Astrocyte of the spinal cord (primary cell): ENCODE measurements around the gene PFKFB2.
"Not testable (repeated sequence)": the region's sequence is repeated elsewhere in the genome, so short reads cannot be mapped to it uniquely, and the experiment has no call there.

Experiments
- DNase-seq: peaks from one replicate; pipeline ENCODE4 v3.0.0; 2011; ENCODE audit warnings: low read depth, low spot score
- H3K4me3 ChIP-seq: 2 replicates; pipeline ENCODE4 v1.5.1; 2011; ENCODE audit warnings: low read depth, mild to moderate bottlenecking, low read length, moderate library complexity
- CTCF ChIP-seq: IDR thresholded peaks from 2 replicates; pipeline ENCODE4 v1.5.1; 2012; ENCODE audit warnings: low read depth, mild to moderate bottlenecking, low read length, inconsistent platforms
- in situ Hi-C: cut with HindIII; loops from 2 replicates; pipeline ENCODE4 v1.10.0; 2017; ENCODE audit warnings: low sequenced_read_pairs

Gene PFKFB2

GRCh38 chr1:207036865-207037264, 16.2 kb upstream of the PFKFB2 start:
- in situ Hi-C loops: no loop called here
- no peak for TF ChIP-seq CTCF
- no peak overlapping the region for H3K4me3 ChIP-seq
- no peak for DNase-seq

GRCh38 chr1:207039380-207040180, 13.5 kb upstream of the PFKFB2 start:
- no peak for TF ChIP-seq CTCF
- in situ Hi-C loops: no loop called here
- no peak for DNase-seq
- no peak overlapping the region for H3K4me3 ChIP-seq

GRCh38 chr1:207040181-207040533, 12.9 kb upstream of the PFKFB2 start:
- no peak for TF ChIP-seq CTCF
- H3K4me3 ChIP-seq: no peak overlapping the region
- in situ Hi-C loops: no loop called here
- peak; percentile 15 for DNase-seq

GRCh38 chr1:207041397-207041796, 11.7 kb upstream of the PFKFB2 start:
- H3K4me3 ChIP-seq, DNase-seq, in situ Hi-C loops: not testable (repeated sequence)

- TF ChIP-seq CTCF: no peak
- no peak overlapping the region for H3K4me3 ChIP-seq
- in situ Hi-C loops: no loop called here
- DNase-seq: no peak
Observed at GRCh38 chr1:207045453-207045852, 7.6 kb upstream of the PFKFB2 start.

- no peak for DNase-seq
- in situ Hi-C loops: no loop called here
- H3K4me3 ChIP-seq: no peak overlapping the region
- no peak for TF ChIP-seq CTCF
Observed at GRCh38 chr1:207047505-207047904, 5.6 kb upstream of the PFKFB2 start.

DNA sequence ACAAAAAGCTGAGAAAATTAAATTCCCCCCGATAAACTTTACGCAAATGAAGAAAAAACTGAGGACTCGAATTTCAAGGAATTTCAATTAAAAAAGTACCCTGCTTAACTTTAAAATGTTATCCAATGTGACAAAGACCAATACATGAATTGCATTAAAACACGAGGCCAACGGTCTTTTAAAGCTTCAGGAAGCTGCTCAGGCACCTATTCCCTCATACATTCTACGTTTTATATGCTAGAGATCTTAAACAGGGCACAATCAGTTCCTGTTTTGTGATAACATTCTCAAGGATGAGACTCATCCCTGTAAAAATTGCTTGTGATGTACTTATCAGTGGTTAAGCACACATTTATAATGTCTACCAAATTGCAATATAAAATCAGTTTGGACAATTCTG, 5.0 kb upstream of the PFKFB2 start:
- DNase-seq: no peak
- TF ChIP-seq CTCF: no peak
- in situ Hi-C loops: no loop called here
- no peak overlapping the region for H3K4me3 ChIP-seq
